HCT116 (cell line): Measurements from ENCODE around the gene CEACAM5. TPM values are rescaled to one million over a fixed set of nuclear protein-coding genes. Genes with fewer than 3 reads are reported as not detected.
A peak's percentile ranks its signal among the peaks of the same experiment; 100 is the strongest.

Experiments
- ATAC-seq: fragments of 200-7000 bp; cut with Tn5 transposase; 2 replicates; pipeline ENCODE4 v1.9.1; 2020; ENCODE audit warnings: mild to moderate bottlenecking, moderate library complexity
- BruUV-seq: library from RNA; stranded (reverse); fragments of 400-500 nt; replicated peaks from 2 replicates; lab custom pipeline; 2021; lab: Mats Ljungman, UMichigan
- CTCF ChIA-PET: fragments of 300-600 bp; sonication (Branson Sonifier 250); formaldehyde crosslinking; loops from one replicate; lab custom pipeline; 2021; ENCODE audit warnings: antibody characterized with exemption; lab: Charles Lee
- POLR2A ChIA-PET: fragments of 300-600, 350-600 bp; sonication (Branson Sonifier 250); formaldehyde crosslinking; loops from one replicate; lab custom pipeline; 2021; ENCODE audit warnings: antibody characterized with exemption; lab: Charles Lee
- RAD21 ChIA-PET, 2 experiments: fragments of 300-600 bp; sonication (Branson Sonifier 250); formaldehyde crosslinking; loops; one replicate each; lab custom pipeline; 2023; ENCODE audit warnings: low total read pairs in 2 of 2; ENCODE audit not compliant: uncharacterized antibody in 2 of 2, unreplicated experiment in 2 of 2, low non-redundant PET in 1 of 2; lab: Charles Lee
- DNase-seq: peaks from one replicate; pipeline ENCODE4 v3.0.0-alpha.2; 2010; ENCODE audit warnings: low read depth, low spot score
- H2AFZ ChIP-seq: fragments of 200-600 bp; shearing (Covaris generic), sonication (generic); 2 replicates; pipeline ENCODE4 v1.6.1; 2017; ENCODE audit warnings: low read depth, mixed run types, mixed read lengths, antibody characterized with exemption, low read length; ENCODE audit not compliant: poor library complexity, severe bottlenecking
- H3K27ac ChIP-seq: 2 replicates; pipeline ENCODE4 v1.5.1; 2012; ENCODE audit warnings: low read depth, low read length
- H3K27me3 ChIP-seq: fragments of 200-600 bp; sonication (generic); 2 replicates; pipeline ENCODE4 v1.6.1; 2016; ENCODE audit warnings: mixed run types, low read length, mixed read lengths; ENCODE audit not compliant: insufficient read depth
- H3K36me3 ChIP-seq, 2 experiments: fragments of 200-500 bp in 1 of 2; fragments of 200-600 bp in 1 of 2; sonication (Bioruptor generic) in 1 of 2; sonication (generic) in 1 of 2; 2 replicates each; pipeline versions ENCODE4 v1.5.1 to v1.6.1; 2014 to 2016; ENCODE audit warnings: low read length in 2 of 2, inconsistent platforms in 1 of 2, mixed read lengths in 1 of 2, mixed run types in 1 of 2; ENCODE audit not compliant: insufficient read depth in 2 of 2, control insufficient read depth in 1 of 2
- H3K4me1 ChIP-seq, 2 experiments: fragments of 200-600 bp in 1 of 2; sonication (generic) in 1 of 2; 2 replicates each; pipeline versions ENCODE4 v1.5.1 to v1.6.1; 2012 to 2017; ENCODE audit warnings: low read length in 2 of 2, inconsistent platforms in 1 of 2, mild to moderate bottlenecking in 1 of 2, mixed read lengths in 1 of 2, mixed run types in 1 of 2, moderate library complexity in 1 of 2; ENCODE audit not compliant: insufficient read depth in 2 of 2, control insufficient read depth in 1 of 2
- H3K4me2 ChIP-seq: fragments of 200-600 bp; sonication (generic); 2 replicates; pipeline ENCODE4 v1.6.1; 2017; ENCODE audit warnings: mixed run types, low read length, mixed read lengths
- H3K4me3 ChIP-seq, 2 experiments: fragments of 200-600 bp in 1 of 2; sonication (generic) in 1 of 2; replicated peaks in 1 of 2; 2 replicates each; pipeline ENCODE4 v1.5.1; 2011 to 2016; ENCODE audit warnings: low read length in 2 of 2, control low read depth in 1 of 2, low read depth in 1 of 2, mild to moderate bottlenecking in 1 of 2, mixed read lengths in 1 of 2, mixed run types in 1 of 2
- H3K79me2 ChIP-seq: fragments of 200-600 bp; sonication (generic); 2 replicates; pipeline ENCODE4 v1.6.1; 2017; ENCODE audit warnings: mild to moderate bottlenecking, mixed run types, low read length, moderate library complexity, mixed read lengths; ENCODE audit not compliant: insufficient read depth
- H3K9ac ChIP-seq: fragments of 200-600 bp; sonication (generic); 2 replicates; pipeline ENCODE4 v1.6.1; 2016; ENCODE audit warnings: low read length, mixed read lengths
- H3K9me2 ChIP-seq: fragments of 200-600 bp; sonication (generic), shearing (Covaris generic); 2 replicates; pipeline ENCODE4 v1.6.1; 2017; ENCODE audit warnings: mixed run types, mild to moderate bottlenecking, moderate library complexity; ENCODE audit not compliant: insufficient read depth
- H3K9me3 ChIP-seq, 2 experiments: fragments of 200-500 bp in 1 of 2; fragments of 200-600 bp in 1 of 2; sonication (Bioruptor generic) in 1 of 2; sonication (generic) in 1 of 2; 2 replicates each; pipeline ENCODE4 v1.6.1; 2014 to 2017; ENCODE audit warnings: low read length in 2 of 2, mixed read lengths in 2 of 2, inconsistent platforms in 1 of 2, low read depth in 1 of 2, mild to moderate bottlenecking in 1 of 2, mixed run types in 1 of 2, moderate library complexity in 1 of 2; ENCODE audit not compliant: control insufficient read depth in 1 of 2, insufficient read depth in 1 of 2
- H4K20me1 ChIP-seq: fragments of 200-600 bp; sonication (generic), shearing (Covaris generic); 2 replicates; pipeline ENCODE4 v1.6.1; 2017; ENCODE audit warnings: mixed run types, mild to moderate bottlenecking, moderate library complexity; ENCODE audit not compliant: insufficient read depth
- CBX3 ChIP-seq: IDR thresholded peaks from 2 replicates; pipeline ENCODE4 v1.6.1; 2012; ENCODE audit warnings: low read depth
- CEBPB ChIP-seq: IDR thresholded peaks from 2 replicates; pipeline ENCODE4 v1.6.1; 2012; ENCODE audit warnings: low read depth
- CTCF ChIP-seq, 3 experiments: fragments of 200-600 bp in 1 of 3; sonication (generic) in 1 of 3; IDR thresholded peaks in 2 of 3; conservative IDR thresholded peaks in 1 of 3; 2 replicates each; pipeline ENCODE4 v1.5.1; 2012 to 2017; ENCODE audit warnings: low read depth in 2 of 3, low read length in 2 of 3, antibody characterized with exemption in 1 of 3, borderline replicate concordance in 1 of 3, control low read depth in 1 of 3, mild to moderate bottlenecking in 1 of 3, mixed read lengths in 1 of 3, mixed run types in 1 of 3, moderate library complexity in 1 of 3; ENCODE audit not compliant: insufficient read depth in 1 of 3
- EZH2 ChIP-seq: fragments of 200-600 bp; sonication (generic); IDR thresholded peaks from 2 replicates; pipeline ENCODE4 v1.6.1; 2017; ENCODE audit warnings: antibody characterized with exemption, mixed run types
- EZH2phosphoT487 ChIP-seq: fragments of 200-600 bp; IDR thresholded peaks from 2 replicates; pipeline ENCODE4 v1.6.1; 2018; ENCODE audit warnings: antibody characterized with exemption, borderline replicate concordance
- FOSL1 ChIP-seq: IDR thresholded peaks from 2 replicates; pipeline ENCODE4 v1.6.1; 2012; ENCODE audit warnings: low read depth
- JUND ChIP-seq: IDR thresholded peaks from 2 replicates; pipeline ENCODE4 v1.6.1; 2012
- MAX ChIP-seq: IDR thresholded peaks from 2 replicates; pipeline ENCODE4 v1.6.1; 2012
- SIN3A ChIP-seq: IDR thresholded peaks from 2 replicates; pipeline ENCODE4 v1.6.1; 2012; ENCODE audit warnings: low read depth
- TCF7L2 ChIP-seq: IDR thresholded peaks from 2 replicates; pipeline ENCODE4 v1.7.0; 2011; ENCODE audit warnings: borderline replicate concordance, inconsistent platforms; ENCODE audit not compliant: insufficient read depth, insufficient read length; ENCODE audit errors: extremely low read depth
- intact Hi-C: fragments of 100-400 bp; cut with micrococcal nuclease; formaldehyde crosslinking; loops from 2 replicates; pipeline ENCODE4 v1.10.0; 2022
- total RNA-seq: library from RNA; stranded (reverse); gene quantifications from one replicate; pipeline ENCODE4 v1.2.1, GENCODE V29; 2021; ENCODE audit not compliant: unreplicated experiment

Gene CEACAM5
- total RNA-seq, 1 experiment from 2014 or later, result 0.22 TPM

- CTCF ChIA-PET, result no interaction called here
- no peak overlapping the region for H3K4me2 ChIP-seq
- RAD21 ChIA-PET, result no interaction called here
Observed at GRCh38 chr19:41666075-41666474, 42.4 kb upstream of the CEACAM5 start.

GRCh38 chr19:41668315-41668714, 40.1 kb upstream of the CEACAM5 start:
- CTCF ChIA-PET, result no interaction called here
- ATAC-seq, result no peak
- Histone ChIP-seq H3K9me3 (peaks cover 5 to 10% of the 10 kb centered on the region in 2 experiments; a peak in 3 of 4 replicates), H3K9me2 (no peaks in the 10 kb centered on the region), H4K20me1 (no peaks in the 10 kb centered on the region), H2AFZ (no peak overlapping the region), H3K36me3 (no peaks in the 10 kb centered on the region), H3K79me2 (no peaks in the 10 kb centered on the region), H3K4me2 (no peak overlapping the region), H3K4me1 (no peaks in the 10 kb centered on the region), H3K27me3 (peaks cover 28% of the 10 kb centered on the region), H3K9ac (no peak overlapping the region), H3K27ac (no peak overlapping the region), H3K4me3 (no peak overlapping the region)
- TF ChIP-seq EZH2 (no peak), TCF7L2 (no peak), FOSL1 (no peak), JUND (no peak), MAX (no peak)
- POLR2A ChIA-PET, result no interaction called here
- RAD21 ChIA-PET, result no interaction called here
- intact Hi-C loops, result no loop called here
- DNase-seq, result no peak
- no TSS peak for BruUV-seq

More at GRCh38 chr19:41666075-41666474, 42.4 kb upstream of the CEACAM5 start:
- TF ChIP-seq SIN3A, result no peak
- no peak for TF ChIP-seq CTCF (IDR thresholded peaks at IDR 0.05 in 2 of 3, conservative IDR thresholded peaks at IDR 0.05 in 1 of 3; ENCODE audit: borderline replicate concordance in 1 of 3, insufficient read depth in 1 of 3, low read depth in 2 of 3, low read length in 2 of 3)
- peak; percentile 78; the same call in 1 of the 2 replicates for TF ChIP-seq CBX3
- TF ChIP-seq JUND, result no peak
- no peak for TF ChIP-seq CEBPB
- no peak for TF ChIP-seq EZH2phosphoT487
- no peaks in the 10 kb centered on the region for H3K79me2 ChIP-seq
- DNase-seq, result no peak
- H3K9me2 ChIP-seq, result no peaks in the 10 kb centered on the region
- H3K27ac ChIP-seq, result no peak overlapping the region
- no TSS peak for BruUV-seq
- H3K36me3 ChIP-seq, result no peaks in the 10 kb centered on the region
- POLR2A ChIA-PET, result no interaction called here
- no peak overlapping the region for H3K4me3 ChIP-seq
- no peak for ATAC-seq
- H4K20me1 ChIP-seq, result no peaks in the 10 kb centered on the region
- H3K9me3 ChIP-seq, result peaks cover 5 to 10% of the 10 kb centered on the region in 2 experiments; a peak in 3 of 4 replicates
- intact Hi-C loops, result no loop called here
- H3K27me3 ChIP-seq, result peaks cover 11% of the 10 kb centered on the region; the same call in 1 of the 2 replicates
- no peak overlapping the region for H2AFZ ChIP-seq
- H3K4me1 ChIP-seq, result no peaks in the 10 kb centered on the region
- H3K9ac ChIP-seq, result no peak overlapping the region
